ENCODE measurements around the gene UBE2J1.
A peak's percentile ranks its signal among the peaks of the same experiment; 100 is the strongest.

The UBE2J1 gene

DNA sequence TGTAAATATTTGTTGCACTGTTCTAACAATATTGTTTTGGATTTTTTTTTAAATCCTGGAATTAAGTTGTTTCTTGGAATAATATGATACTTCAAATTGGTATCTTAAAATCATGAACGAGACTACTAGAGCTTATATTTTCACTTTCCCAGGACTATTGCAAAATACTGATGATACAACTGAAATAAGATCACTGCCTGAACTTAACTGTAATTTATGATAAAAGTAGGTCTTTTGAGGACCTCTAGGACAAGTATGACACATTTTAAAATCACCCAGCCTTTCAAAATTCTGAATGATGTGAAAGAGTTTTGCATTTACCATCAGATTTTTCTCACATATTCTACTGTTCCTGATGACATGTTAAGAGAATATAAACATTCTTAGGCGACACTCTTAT lies 8.6 kb upstream of the UBE2J1 start:
- DNase-seq = no peak

DNA sequence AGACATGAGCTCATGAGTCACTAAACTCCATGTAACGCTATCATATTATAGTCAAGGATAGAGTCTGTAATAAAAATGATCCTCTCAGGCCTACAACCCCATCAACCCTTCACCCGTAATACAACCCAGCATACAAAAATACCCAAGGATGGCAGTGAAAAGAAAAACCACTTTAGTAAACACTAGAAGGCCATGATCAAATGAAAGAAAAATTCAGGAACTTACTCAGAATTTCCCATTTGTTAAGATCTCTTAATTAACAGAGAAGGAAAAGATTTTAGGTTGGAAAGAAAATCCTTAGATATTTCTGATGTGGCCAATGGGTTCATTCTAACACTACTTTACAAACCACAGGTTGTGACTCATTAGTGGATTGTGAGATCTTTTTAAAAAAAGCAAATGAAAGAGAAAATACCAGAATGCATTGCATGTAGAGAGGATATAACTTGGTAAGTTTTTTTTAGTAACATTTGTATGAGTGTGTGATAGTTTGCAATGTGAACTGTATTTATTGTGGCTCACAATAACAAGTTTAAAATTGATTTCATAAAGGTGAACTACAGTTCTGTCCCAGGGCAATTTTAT lies 8.0 kb upstream of the UBE2J1 start:
- DNase-seq = no peak

DNA sequence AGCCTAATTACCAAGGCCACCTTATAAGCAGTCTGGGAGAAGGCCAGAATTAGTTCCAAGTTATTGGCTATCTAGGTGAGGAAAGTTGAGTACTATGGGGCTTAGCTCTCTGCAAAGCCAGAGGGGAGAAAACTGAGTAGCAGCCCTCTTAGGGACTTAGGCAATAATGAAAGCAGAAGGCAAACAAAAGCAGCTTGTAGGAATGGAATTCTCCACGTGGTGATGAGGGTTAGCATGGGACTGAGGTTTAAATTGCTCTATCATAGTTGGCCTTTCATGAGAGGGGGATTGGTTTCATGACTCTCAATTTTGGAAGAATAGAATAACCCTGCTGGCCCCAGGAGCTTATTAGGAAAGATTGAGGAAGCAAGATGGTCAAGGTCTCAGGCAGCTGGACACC lies 7.0 kb upstream of the UBE2J1 start:
- DNase-seq = no peak

DNA sequence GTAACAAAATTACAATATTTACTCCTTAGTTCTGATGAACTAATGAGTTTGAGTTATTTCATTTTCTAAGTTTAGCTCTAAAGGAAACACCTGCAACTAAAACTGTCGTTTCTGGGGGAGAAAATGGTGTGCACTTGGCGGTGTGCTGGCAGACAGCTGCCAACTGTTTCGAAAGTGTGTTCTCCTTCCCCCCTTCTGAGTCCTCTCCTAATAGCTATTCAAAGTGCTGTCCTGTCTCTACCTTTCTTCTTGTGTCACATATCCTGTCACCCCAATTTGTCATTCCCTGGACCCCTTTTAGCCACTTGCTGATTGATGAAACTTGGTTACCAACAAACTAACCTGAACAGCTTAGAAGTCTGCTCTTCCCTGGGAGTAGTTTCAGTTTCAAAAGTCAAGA lies 4.9 kb upstream of the UBE2J1 start:
- DNase-seq = no peak

DNA sequence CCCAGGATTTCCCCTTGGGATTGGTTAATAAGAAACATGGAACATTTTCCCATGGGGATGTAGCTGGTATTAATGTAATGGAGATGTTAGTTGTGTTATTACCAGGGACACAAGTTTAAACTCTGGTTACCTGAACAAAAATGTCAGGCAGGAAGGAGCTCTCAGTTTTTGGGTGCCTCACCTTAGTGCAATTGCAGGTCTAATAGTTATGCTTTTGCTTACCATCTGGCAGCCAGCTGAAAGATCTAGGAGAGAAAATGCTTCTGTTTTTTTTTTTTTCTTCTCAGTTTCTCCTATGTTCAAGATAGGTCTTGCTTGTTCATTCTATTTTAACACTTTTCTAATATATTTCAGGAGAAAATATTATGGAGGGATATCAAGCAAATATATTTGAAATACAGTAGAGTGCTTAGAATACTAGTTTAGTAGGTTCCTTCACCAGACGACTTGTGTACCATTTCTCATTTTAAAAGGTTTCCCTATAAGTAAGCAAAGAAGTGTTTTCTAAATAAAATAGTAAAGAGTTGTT lies 4.2 kb upstream of the UBE2J1 start:
- DNase-seq = no peak

DNA sequence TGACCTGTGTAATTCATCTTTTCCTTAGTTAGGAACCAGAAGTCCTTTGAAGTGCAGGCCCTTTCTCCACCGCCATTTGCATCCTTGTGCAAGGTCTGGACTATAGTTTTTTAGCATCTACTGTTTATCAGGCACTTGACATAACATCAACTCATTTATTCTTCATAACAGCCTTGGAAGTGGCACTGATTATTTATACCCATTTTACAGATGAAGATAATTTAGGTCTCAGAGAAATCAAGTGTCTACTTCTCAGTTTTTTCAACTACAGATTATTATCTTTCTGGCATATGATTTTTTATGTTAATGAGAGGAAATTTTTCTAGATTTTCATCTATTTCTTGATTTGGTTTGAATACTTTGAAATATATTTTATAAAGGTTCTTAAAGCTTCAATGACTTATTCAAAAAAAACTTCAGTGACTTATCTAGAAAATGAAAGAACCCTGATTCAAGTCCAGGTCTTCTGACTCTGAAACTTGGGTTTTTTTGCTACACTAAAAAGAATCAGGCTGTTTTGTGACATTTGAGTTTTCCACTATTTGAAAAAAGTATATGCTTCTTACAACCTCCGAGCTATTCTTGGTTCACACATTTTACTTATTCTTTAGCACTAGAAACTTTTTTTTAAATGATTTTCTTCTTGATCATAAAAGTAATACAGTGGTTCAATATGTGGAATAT lies 3.1 kb upstream of the UBE2J1 start:
- no peak for DNase-seq

DNA sequence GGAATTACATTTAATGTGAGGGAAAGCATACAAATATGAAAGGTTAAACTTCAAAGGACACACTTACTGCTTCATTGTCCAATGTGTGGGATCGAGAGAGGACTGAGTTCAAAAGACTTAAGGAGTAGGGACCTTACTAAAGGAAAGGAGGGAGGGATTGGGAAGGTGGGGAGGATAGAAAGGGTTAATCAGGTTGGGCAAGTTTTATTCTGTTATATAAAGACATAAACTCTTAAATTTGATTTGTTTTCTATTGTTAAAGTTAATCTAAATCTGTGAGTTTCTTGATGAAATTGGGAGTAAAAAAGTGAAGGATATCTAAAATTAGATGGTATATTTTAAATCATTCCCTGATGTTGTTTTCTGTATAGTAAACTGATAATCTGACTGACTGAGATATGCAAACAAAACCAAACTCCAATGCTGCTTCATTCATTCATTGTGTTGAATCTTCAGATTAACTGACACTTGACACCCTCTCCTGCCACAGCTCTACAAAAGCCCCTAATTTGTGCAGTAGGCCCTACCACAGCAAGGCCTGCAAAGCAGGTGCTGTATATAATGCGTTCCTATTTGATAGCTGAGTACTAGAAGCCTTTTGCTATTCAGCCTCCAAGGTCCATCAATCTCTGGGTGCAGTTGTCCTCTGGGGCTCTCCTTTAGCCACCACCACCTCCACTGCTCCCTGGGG lies 1.3 kb upstream of the UBE2J1 start:
- peak; percentile 74 for DNase-seq

DNA sequence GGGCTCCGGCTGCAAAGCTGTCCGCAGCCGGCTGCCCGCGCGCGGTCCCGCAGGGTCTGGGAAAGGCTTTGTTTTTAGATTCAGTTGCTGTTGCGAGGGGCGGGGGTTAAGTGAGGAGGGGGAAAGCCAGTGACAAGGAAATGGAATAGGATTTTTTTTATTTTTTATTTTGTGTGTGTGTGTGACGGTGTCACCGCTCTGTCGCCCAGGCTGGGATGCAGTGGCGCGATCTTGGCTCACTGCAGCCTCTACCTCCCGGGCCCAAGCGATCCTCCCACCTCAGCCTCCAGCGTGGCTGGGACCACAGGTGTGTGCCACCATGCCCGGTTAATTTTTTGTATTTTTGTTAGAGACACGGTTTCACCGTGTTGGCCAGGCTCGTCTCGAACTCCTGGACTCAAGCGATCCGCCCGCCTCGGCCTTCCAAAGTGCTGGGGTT lies 615 bp upstream of the UBE2J1 start:
- no peak for DNase-seq

DNA sequence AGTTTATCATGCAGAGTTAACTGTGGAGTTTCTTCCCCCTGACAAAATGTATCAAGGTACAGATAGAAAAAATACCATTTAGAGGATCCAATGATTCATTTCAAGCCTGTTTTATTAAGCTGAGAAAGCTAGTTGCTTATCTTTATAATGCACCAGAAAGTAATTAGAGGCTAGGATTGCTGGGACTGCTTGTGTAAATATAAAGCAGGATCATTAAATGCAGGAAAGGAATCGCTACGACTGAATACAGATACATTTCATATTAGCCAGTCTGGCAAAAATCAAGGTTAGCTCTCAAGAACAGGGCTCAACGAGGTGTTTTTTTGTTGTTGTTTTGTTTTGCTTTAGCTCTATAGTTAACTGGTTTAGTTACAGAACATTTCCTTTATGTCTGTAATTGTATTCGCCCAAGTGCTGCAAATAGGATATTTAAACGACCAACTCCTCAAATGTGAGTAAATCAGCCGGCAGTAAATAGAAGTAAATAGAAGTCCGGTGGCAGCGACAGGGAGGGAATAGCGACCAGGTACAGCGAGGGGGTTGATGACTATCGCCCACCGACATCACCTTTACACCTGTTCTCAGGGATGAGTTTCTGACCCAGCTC lies 748 bp downstream of the UBE2J1 start:
- peak; percentile 68 for DNase-seq

DNA sequence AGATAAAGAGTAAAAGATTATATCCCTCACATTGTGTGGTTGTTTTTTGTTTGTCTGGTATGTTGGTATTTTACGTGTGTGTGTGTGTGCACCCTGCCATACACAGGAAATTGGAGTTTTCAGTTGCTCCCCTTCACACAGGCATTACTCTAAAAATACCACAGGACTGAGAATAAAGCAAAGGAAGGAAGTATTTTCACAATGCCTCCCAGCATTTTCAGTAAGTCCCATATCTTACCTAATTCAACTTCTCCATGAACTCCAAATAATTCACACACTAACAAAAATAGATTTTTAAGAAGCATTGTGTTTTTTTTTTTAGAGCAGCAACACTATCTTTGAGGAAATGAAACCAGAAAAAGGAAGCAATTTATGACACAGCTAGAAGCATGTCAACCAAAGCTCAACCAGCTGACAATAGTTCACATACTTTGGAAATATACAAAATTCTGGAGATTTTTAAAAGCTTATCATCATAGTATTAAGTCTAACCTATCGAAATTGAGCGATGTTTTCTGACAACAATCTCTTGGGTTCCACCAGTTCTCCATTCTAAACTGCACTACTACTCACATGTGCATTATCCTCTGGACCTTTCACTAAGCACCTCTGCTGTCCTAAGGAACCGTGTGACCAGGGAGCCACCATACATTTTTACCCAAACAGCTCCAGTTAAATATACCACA lies 2.1 kb downstream of the UBE2J1 start:
- no peak for DNase-seq

DNA sequence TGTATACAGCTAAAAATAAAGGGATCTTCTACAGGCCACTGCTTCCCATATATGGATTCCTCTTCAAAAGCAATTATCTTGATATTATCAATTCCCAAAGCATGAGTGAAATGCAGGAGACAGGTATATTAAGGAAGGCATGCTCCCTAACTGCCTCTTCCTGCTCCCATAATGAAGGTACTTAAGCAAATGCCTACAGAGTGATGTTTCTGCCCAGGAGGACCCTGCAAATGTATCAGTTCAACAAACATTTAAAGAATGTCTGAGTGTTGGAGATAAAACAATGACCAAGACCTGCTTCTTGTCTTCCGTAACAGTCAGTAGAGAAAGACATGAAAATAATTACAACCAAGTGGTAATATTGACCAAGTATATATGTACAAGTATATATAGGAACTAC lies 4.2 kb downstream of the UBE2J1 start:
- no peak for DNase-seq

DNA sequence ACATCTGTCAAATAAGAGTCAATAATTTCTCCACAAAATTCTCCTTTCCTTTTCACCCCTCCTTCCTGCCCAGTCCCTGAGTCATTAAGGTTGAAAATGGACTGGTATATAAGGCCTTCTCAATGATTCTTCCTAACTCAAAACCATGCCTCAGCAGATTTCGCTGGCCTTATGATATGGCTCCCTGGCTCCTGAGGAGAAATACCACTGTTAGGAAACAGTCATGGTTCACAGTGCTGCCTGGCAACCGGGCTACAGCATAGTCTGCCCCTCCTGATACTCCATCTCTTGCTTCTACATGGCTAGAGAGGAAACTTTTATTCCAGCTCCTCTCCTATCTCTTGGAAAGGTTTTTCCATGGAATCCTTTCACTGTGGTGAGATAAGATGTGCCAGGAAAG lies 4.7 kb downstream of the UBE2J1 start:
- DNase-seq = no peak

DNA sequence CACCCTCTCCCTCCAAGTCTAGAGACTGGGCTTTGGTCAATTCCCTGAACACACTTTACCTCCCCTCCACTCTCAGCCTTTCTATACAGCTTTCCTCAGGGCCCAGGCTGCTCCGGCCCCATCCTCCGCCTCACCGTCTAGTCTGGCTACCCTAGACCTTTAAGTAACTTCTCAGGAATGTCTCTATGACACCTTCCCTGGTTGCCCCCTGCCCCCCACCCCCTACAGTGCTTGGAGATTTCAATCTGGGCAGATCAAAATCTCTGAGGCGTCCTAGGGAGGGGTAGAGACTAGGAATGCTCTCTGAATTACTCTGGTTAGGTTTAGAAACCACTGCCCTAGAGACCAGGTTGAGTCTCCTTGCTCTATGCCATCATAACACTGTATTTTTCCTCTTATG lies 6.1 kb downstream of the UBE2J1 start:
- no peak for DNase-seq

DNA sequence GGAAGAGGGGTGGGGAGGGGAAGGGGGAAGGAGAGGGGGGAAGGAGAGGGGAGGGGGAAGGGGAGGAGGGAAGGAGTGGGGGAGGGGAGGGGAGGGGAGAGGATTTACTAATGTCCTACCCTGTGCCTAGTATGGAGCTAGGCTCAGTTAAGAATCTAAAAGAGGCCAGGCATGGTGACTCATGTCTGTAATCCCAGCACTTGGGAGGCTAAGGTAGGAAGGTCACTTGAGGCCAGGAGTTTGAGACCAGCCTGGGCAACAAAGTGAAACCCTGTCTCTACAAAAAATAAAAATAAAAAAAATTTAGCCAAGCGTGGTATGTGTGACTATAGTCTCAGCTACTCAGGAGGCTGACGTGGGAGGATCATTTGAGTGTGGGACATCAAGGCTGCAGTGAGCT lies 13.0 kb downstream of the UBE2J1 start:
- no peak for DNase-seq

DNA sequence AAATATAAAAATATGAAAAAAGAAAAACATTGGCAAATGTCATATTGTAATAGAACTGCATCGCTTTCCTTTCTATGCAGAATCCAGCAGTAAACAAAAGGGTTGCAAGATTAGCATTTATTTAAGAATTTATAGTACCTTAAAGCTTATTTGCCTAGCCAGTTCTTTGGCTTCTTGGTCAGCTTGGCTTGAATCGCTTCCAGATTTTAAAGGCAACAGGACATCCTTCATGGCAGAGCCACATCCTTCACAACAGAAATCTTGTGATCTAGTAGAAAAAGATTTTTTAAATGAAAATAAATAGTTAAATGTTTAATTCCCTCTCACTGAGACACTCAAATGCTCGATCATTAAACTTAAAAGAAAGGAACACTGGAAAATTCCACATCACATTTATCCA lies 17.4 kb downstream of the UBE2J1 start:
- DNase-seq = no peak

DNA sequence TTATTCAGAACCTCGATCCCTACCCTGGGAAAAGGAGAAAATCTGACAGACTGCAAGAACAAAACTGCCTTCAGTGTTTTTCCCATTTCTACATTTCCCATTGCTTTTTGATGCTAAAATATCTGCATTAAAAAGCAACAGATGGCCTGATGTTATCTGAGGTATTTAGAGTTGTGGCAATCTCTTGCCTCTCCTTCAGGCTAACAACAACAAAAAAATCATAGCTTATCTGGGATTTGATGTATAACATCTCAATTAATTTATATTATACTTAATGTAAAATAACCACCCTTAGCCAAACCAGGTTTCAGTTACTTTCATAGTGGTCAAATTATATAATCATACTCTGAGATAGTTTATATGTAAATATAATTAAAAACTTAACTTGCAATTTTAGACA lies 21.6 kb downstream of the UBE2J1 start:
- no peak for DNase-seq

DNA sequence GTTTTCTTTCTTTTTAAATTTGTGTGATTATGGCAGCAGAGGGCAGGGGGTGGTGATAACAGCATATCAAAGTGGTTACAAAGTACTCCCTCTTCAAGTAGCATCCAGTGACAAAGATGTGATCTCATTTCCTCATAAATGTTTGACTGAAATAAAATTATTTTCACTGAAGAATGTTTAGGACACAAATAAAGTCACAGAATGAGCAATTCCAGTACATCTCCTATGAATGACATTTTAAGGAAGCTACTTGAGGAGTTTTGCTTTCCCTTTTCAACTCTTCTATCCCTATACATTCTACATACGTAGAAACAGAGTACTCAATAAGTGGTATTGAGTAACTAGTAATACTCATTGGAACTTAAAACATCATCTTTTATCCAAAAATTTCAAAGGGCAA lies 23.5 kb downstream of the UBE2J1 start:
- DNase-seq = no peak

DNA sequence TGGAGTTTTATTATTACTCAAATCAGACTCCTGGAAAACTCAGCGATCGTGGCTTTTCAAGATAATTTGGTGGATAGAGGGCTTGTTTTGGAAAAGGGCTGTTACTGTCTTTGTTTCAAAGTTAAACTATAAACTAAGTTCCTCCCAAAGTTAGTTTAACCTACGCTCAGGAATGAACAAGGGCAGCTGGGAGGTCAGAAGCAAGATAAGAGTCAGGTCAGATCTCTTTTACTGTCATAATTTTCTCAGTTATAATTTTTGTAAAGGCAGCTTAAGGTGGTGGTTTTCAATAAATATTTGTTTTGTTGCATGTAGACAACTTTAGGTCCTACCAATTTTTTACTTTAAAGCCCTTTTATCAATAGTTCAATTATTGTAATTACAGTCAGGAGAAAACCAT lies 28.2 kb downstream of the UBE2J1 start:
- no peak for DNase-seq

DNA sequence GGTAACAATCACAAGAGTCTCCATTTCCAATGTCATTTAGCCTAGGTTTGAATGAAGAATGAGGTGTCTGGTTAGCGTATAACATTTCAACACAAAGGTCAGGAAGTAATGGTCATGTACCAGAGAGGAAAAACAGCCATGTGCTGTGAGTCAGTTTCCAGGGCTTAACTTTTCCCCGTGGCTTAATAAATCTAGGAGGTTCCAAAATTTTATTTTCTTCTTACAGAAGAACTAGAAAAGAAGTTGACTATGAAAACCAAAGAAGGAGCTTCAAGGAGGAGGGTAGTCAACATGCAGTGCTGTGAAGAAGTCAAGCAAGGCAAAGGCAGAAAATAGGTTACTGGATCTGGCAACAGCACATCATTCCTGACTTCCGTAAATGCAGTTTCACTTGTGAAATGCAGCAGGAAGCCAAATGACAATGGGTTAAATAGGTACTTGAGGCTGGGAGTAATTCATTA lies 29.0 kb downstream of the UBE2J1 start:
- no peak for DNase-seq

DNA sequence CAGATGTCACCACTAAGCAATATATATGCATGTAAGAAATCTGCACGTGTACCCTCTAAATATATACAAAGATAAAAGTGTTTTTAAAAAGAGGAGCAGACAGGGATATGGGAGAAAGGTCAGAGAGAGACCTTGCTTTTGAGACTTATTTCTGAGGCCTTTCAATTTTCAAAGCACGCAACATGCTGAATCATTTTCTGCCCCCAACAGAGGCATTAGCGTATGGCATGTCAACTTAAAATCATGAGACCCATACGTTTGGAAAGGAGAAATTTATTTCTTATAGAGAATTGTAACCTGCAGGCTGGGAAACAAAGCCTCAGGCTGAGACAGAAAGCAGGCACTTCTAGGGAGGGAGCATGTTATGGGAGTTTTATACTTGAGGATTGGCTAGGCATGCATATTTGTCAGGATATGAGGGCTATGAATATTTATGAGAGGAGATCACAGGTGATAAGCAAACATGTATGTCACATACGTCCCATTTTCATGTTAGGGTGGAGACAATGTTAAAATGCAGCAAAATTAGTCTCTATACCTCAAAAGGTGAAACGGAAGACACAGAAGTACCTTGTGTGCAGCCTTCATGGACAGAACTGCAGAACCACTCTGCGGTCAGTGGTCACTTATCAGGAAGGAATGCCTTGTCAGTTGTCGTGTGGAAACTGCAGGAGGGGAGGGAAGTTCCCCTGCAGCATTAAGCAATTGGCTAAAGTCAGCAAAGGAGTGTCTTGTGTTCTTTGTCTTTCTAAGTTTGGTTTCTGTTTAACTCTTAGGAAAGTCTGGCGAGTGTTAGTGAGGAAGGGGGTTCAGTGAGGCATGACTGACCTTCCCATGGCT lies 31.2 kb downstream of the UBE2J1 start:
- no peak for DNase-seq

DNA sequence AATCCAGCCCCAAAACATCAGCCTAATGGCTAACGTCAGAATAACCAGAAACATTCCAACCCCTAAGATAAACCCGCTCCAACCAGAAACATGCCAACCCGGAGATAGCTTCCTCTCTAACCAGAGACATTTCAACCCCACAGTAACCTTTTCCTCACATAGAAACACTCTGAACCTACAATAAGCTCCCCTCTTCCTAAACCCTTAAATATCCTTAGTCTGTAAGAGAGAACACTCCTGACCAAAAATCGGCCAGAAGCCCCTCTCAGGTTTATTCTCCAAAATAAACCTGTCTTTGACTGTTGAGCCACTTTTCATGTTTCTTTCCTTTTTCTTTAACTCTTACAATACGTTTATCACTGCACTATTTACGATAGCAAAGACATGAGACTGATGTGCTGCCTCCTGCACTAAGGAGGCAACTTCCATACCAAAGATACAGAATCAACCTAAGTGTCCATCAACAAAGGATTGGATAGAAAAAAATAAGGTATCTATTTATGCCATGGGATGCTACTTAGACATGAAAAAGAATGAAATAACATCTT lies 32.4 kb downstream of the UBE2J1 start:
- DNase-seq = no peak

DNA sequence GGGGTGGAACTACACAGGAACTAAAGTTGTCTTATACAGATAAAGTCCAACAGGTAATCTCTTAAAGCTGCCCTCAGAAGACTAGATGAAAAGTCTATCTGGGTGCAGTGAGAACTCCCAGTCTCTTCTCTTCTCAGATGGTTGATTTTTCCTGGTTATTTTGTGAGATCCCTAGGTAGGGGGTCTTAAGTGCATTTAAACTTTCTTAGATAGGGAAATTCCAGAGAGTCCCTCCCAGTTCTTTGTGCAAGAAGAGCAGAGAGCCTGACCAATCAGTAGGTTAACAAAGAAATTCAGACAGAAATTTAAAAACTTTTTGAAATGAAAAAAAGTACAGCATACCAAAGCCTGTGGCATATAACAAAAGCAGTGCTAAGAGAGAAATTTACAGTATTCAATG lies 35.5 kb downstream of the UBE2J1 start:
- no peak for DNase-seq
